SU-DHL-6 (cell line): Measurements from ENCODE around the gene ARHGEF18.

ENCODE experiments used
- H2AFZ ChIP-seq: fragments of 200-600 bp; sonication (generic); 2 replicates; pipeline ENCODE4 v1.6.1; 2014; ENCODE audit warnings: low read depth, mild to moderate bottlenecking, moderate library complexity, mixed read lengths, antibody characterized with exemption, low read length; ENCODE audit not compliant: severe bottlenecking
- H3F3A ChIP-seq: fragments of 200-600 bp; shearing (Covaris generic); 2 replicates; pipeline ENCODE4 v1.6.0; 2016; ENCODE audit warnings: antibody characterized with exemption, mild to moderate bottlenecking; ENCODE audit not compliant: insufficient read depth
- H3K27ac ChIP-seq: fragments of 200-600 bp; sonication (generic); 2 replicates; pipeline ENCODE4 v1.5.1; 2016; ENCODE audit warnings: low read depth, mild to moderate bottlenecking, low read length, moderate library complexity, mixed read lengths
- H3K27me3 ChIP-seq: fragments of 200-600 bp; sonication (generic), shearing (Covaris generic); 2 replicates; pipeline ENCODE4 v1.6.0; 2014; ENCODE audit warnings: mild to moderate bottlenecking, low read length
- H3K36me3 ChIP-seq: fragments of 200-600 bp; sonication (generic); 2 replicates; pipeline ENCODE4 v1.6.1; 2014; ENCODE audit warnings: mild to moderate bottlenecking, low read length, mixed read lengths
- H3K4me2 ChIP-seq: fragments of 300-600, 200-600 bp; shearing (Covaris generic), sonication (generic); 2 replicates; pipeline ENCODE4 v1.6.0; 2014; ENCODE audit warnings: low read length, low read depth, mild to moderate bottlenecking; ENCODE audit not compliant: poor library complexity, severe bottlenecking
- H3K4me3 ChIP-seq: fragments of 200-600 bp; sonication (generic); 2 replicates; pipeline ENCODE4 v1.5.1; 2014; ENCODE audit warnings: antibody characterized with exemption, low read length, mild to moderate bottlenecking, mixed read lengths; ENCODE audit not compliant: insufficient read depth, poor library complexity, severe bottlenecking
- H3K79me2 ChIP-seq: fragments of 200-600 bp; sonication (generic); 2 replicates; pipeline ENCODE4 v1.6.1; 2014; ENCODE audit warnings: mild to moderate bottlenecking, low read length, moderate library complexity; ENCODE audit not compliant: insufficient read depth
- H3K9ac ChIP-seq: fragments of 200-600 bp; sonication (generic); 2 replicates; pipeline ENCODE4 v1.7.0; 2014; ENCODE audit warnings: mild to moderate bottlenecking, low read length
- H3K9me2 ChIP-seq: fragments of 200-600 bp; sonication (generic); replicated peaks from 2 replicates; pipeline ENCODE4 v1.6.1; 2014; ENCODE audit warnings: low read length; ENCODE audit not compliant: insufficient read depth
- H3K9me3 ChIP-seq: fragments of 200-600 bp; sonication (generic); 2 replicates; pipeline ENCODE4 v1.6.1; 2014; ENCODE audit warnings: low read length, mixed read lengths; ENCODE audit not compliant: insufficient read depth
- H4K20me1 ChIP-seq: fragments of 200-600 bp; sonication (generic); 2 replicates; pipeline ENCODE4 v1.6.1; 2014; ENCODE audit warnings: low read depth, mild to moderate bottlenecking, antibody characterized with exemption, low read length, moderate library complexity, mixed read lengths
- CTCF ChIP-seq: fragments of 200-600 bp; sonication (generic); IDR thresholded peaks from one replicate; pipeline ENCODE4 v1.5.1; 2017; ENCODE audit warnings: antibody characterized with exemption, mild to moderate bottlenecking, low read length, moderate library complexity; ENCODE audit not compliant: insufficient read depth, poor library complexity, severe bottlenecking
- EZH2phosphoT487 ChIP-seq: fragments of 200-600 bp; sonication (generic), shearing (Covaris generic); conservative IDR thresholded peaks from 2 replicates; pipeline ENCODE4 v1.6.1; 2018; ENCODE audit warnings: mild to moderate bottlenecking, antibody characterized with exemption, low read length, moderate library complexity, mixed read lengths

Gene ARHGEF18

DNA sequence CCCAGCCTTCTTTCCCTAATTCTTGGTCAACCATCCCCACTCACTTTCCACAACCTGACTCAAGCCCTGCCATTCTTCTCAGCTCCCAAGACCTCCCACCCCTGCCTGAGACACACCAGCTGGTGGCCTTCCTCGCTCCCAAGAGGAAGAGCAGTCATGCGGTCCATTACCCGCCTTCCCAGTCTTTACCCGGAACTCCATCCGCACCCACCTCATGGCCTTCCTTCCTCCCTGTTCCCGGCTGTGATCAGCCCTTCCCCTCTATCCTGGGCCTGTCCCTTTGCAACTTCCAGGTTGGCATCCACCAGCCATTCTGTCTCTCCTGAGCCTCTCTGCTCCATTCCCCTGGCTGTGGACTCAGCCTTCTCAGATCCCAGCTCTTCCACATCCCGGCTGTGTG is 35.9 kb upstream of the ARHGEF18 start:
- Histone ChIP-seq H3K4me2 (no peak overlapping the region), H3K27me3 (no peaks in the 10 kb centered on the region), H3K9ac (no peak overlapping the region), H3K27ac (no peak overlapping the region), H2AFZ (no peak overlapping the region), H3K9me3 (no peaks in the 10 kb centered on the region), H3K79me2 (no peaks in the 10 kb centered on the region), H3K9me2 (no peaks in the 10 kb centered on the region), H3K4me3 (no peak overlapping the region), H3F3A (no peaks in the 10 kb centered on the region), H3K36me3 (no peaks in the 10 kb centered on the region), H4K20me1 (no peaks in the 10 kb centered on the region)
- no peak for TF ChIP-seq EZH2phosphoT487
- no peak for TF ChIP-seq CTCF

GRCh38 chr19:7318176-7318575 is 30.6 kb upstream of the ARHGEF18 start:
- Histone ChIP-seq H3K9me2 (no peaks in the 10 kb centered on the region), H3F3A (peaks cover 14% of the 10 kb centered on the region), H3K9ac (no peak overlapping the region), H3K4me3 (no peak overlapping the region), H3K9me3 (no peaks in the 10 kb centered on the region), H3K27ac (no peak overlapping the region), H4K20me1 (no peaks in the 10 kb centered on the region), H2AFZ (no peak overlapping the region), H3K4me2 (no peak overlapping the region), H3K79me2 (no peaks in the 10 kb centered on the region), H3K36me3 (no peaks in the 10 kb centered on the region), H3K27me3 (no peaks in the 10 kb centered on the region)
- no peak for TF ChIP-seq CTCF
- no peak for TF ChIP-seq EZH2phosphoT487

- peak overlapping the region; percentile 56 for H3K27ac ChIP-seq
- no peak overlapping the region for H2AFZ ChIP-seq
- H3F3A ChIP-seq, result peaks cover 47% of the 10 kb centered on the region
- H4K20me1 ChIP-seq, result no peaks in the 10 kb centered on the region
- TF ChIP-seq CTCF, result peak; percentile 70
- TF ChIP-seq EZH2phosphoT487, result no peak
- H3K79me2 ChIP-seq, result no peaks in the 10 kb centered on the region
- no peaks in the 10 kb centered on the region for H3K36me3 ChIP-seq
- no peaks in the 10 kb centered on the region for H3K9me2 ChIP-seq
- peak overlapping the region; percentile 22 for H3K4me2 ChIP-seq
- H3K4me3 ChIP-seq, result no peak overlapping the region
- H3K9ac ChIP-seq, result peak overlapping the region; percentile 5; the same call in 1 of the 2 replicates
- H3K9me3 ChIP-seq, result no peaks in the 10 kb centered on the region; the same call in 1 of the 2 replicates
- no peaks in the 10 kb centered on the region for H3K27me3 ChIP-seq
Observed at GRCh38 chr19:7326105-7326877, 22.4 kb upstream of the ARHGEF18 start.
